Astrocyte (in vitro differentiated cells and primary cell): ENCODE measurements around the gene JKAMP. TPM values are rescaled to one million over a fixed set of nuclear protein-coding genes. Genes with fewer than 3 reads are reported as not detected.

Experiments used
- DNase-seq: peaks from one replicate; pipeline ENCODE4 v3.0.0-alpha.2; 2010; ENCODE audit warnings: low read depth
- FAIRE-seq: peaks from 2 replicates; lab custom pipeline; 2011; peaks lifted over from hg19 to GRCh38; lab: Jason Lieb, UNC
- H2AFZ ChIP-seq: 2 replicates; pipeline ENCODE4 v1.6.0; 2012; ENCODE audit warnings: low read depth, low read length, inconsistent platforms
- H3K27ac ChIP-seq: 2 replicates; pipeline ENCODE4 v1.5.1; 2011; ENCODE audit warnings: low read depth, low read length, inconsistent platforms
- H3K27me3 ChIP-seq: 2 replicates; pipeline ENCODE4 v1.6.0; 2011; ENCODE audit warnings: low read length, inconsistent platforms; ENCODE audit not compliant: insufficient read depth
- H3K36me3 ChIP-seq: 2 replicates; pipeline ENCODE4 v1.5.1; 2011; ENCODE audit warnings: low read length, inconsistent platforms; ENCODE audit not compliant: insufficient read depth
- H3K4me1 ChIP-seq: 2 replicates; pipeline ENCODE4 v1.5.1; 2011; ENCODE audit warnings: low read length, inconsistent platforms; ENCODE audit not compliant: insufficient read depth
- H3K4me2 ChIP-seq: 2 replicates; pipeline ENCODE4 v1.6.0; 2012; ENCODE audit warnings: low read length, inconsistent platforms
- H3K4me3 ChIP-seq: 2 replicates; pipeline ENCODE4 v1.5.1; 2011; ENCODE audit warnings: low read depth, mild to moderate bottlenecking, low read length, inconsistent platforms; ENCODE audit not compliant: insufficient read depth
- H3K79me2 ChIP-seq: 2 replicates; pipeline ENCODE4 v1.6.0; 2012; ENCODE audit warnings: mild to moderate bottlenecking, low read length, inconsistent platforms; ENCODE audit not compliant: insufficient read depth
- H3K9ac ChIP-seq: 2 replicates; pipeline ENCODE4 v1.6.0; 2012; ENCODE audit warnings: mild to moderate bottlenecking, low read length, inconsistent platforms
- H3K9me3 ChIP-seq: 2 replicates; pipeline ENCODE4 v1.5.1; 2012; ENCODE audit warnings: low read depth, mild to moderate bottlenecking, low read length, inconsistent platforms; ENCODE audit not compliant: insufficient read depth
- H4K20me1 ChIP-seq: 2 replicates; pipeline ENCODE4 v1.6.0; 2012; ENCODE audit warnings: low read length, inconsistent platforms; ENCODE audit not compliant: insufficient read depth
- H3K27ac Mint-ChIP-seq: one replicate; pipeline ENCODE4 v1.8.0; 2021; ENCODE audit warnings: mild to moderate bottlenecking, mixed read lengths; ENCODE audit not compliant: unreplicated experiment
- H3K27me3 Mint-ChIP-seq: one replicate; pipeline ENCODE4 v1.8.0; 2021; ENCODE audit warnings: low read depth, mixed read lengths; ENCODE audit not compliant: unreplicated experiment
- H3K36me3 Mint-ChIP-seq: one replicate; pipeline ENCODE4 v1.8.0; 2021; ENCODE audit warnings: low read depth, mixed read lengths; ENCODE audit not compliant: unreplicated experiment
- H3K4me1 Mint-ChIP-seq: one replicate; pipeline ENCODE4 v1.8.0; 2021; ENCODE audit warnings: low read depth, mixed read lengths; ENCODE audit not compliant: unreplicated experiment
- H3K4me3 Mint-ChIP-seq: one replicate; pipeline ENCODE4 v1.8.0; 2021; ENCODE audit warnings: mild to moderate bottlenecking, moderate library complexity, mixed read lengths; ENCODE audit not compliant: unreplicated experiment
- H3K9me3 Mint-ChIP-seq: one replicate; pipeline ENCODE4 v1.8.0; 2021; ENCODE audit warnings: mild to moderate bottlenecking, mixed read lengths; ENCODE audit not compliant: unreplicated experiment
- EZH2 ChIP-seq: IDR thresholded peaks from 2 replicates; pipeline ENCODE4 v1.6.1; 2012; ENCODE audit warnings: mild to moderate bottlenecking, low read length, inconsistent platforms; ENCODE audit not compliant: insufficient read depth
- total RNA-seq: library from RNA; stranded (reverse); gene quantifications from 2 replicates; pipeline ENCODE4 v1.2.1, GENCODE V29; 2021
- TF ChIP-seq, protein P1 (sequence below): IDR thresholded peaks from 2 replicates; pipeline ENCODE4 v1.5.1; 2011; ENCODE audit warnings: low read depth, mild to moderate bottlenecking, inconsistent platforms, low read length, moderate library complexity; ENCODE audit not compliant: insufficient read depth

The JKAMP gene
- total RNA-seq, 1 donor from 2014 or later: 74.6 TPM

DNA sequence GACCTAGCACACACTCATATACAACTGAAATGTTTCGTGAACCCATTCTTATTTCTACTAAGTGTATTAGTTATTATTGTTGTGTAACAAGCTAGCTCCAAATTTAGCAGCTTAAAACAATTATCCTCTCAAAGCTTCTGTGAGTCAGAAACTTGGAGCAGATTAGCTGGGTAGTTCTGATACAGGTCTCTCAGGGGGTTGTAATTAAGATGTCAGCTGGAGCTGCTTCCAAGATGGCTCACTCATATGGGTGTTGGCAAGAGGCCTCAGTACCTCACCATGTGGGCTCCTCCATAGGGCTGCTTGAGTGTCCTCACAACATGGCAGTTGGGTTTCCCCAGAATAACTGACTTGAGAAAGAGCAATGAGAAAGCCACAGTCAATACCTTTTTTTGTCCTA lies 28.9 kb upstream of the JKAMP start:
- H3K4me1 ChIP-seq: peaks cover 9% of the 10 kb centered on the region
- H3K9ac ChIP-seq: no peak overlapping the region
- peaks cover 43% of the 10 kb centered on the region for H3K36me3 Mint-ChIP-seq
- no peaks in the 10 kb centered on the region for H3K27me3 ChIP-seq
- DNase-seq (peak; percentile 75), FAIRE-seq (no peak)
- H3K79me2 ChIP-seq: peaks cover 2% of the 10 kb centered on the region
- no peaks in the 10 kb centered on the region for H3K9me3 Mint-ChIP-seq
- no peaks in the 10 kb centered on the region for H3K27me3 Mint-ChIP-seq
- H4K20me1 ChIP-seq: no peaks in the 10 kb centered on the region
- no peak overlapping the region for H3K4me2 ChIP-seq
- TF ChIP-seq, protein P1, sequence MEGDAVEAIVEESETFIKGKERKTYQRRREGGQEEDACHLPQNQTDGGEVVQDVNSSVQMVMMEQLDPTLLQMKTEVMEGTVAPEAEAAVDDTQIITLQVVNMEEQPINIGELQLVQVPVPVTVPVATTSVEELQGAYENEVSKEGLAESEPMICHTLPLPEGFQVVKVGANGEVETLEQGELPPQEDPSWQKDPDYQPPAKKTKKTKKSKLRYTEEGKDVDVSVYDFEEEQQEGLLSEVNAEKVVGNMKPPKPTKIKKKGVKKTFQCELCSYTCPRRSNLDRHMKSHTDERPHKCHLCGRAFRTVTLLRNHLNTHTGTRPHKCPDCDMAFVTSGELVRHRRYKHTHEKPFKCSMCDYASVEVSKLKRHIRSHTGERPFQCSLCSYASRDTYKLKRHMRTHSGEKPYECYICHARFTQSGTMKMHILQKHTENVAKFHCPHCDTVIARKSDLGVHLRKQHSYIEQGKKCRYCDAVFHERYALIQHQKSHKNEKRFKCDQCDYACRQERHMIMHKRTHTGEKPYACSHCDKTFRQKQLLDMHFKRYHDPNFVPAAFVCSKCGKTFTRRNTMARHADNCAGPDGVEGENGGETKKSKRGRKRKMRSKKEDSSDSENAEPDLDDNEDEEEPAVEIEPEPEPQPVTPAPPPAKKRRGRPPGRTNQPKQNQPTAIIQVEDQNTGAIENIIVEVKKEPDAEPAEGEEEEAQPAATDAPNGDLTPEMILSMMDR: no peak
- no peak for TF ChIP-seq EZH2
- no peak overlapping the region for H3K4me3 ChIP-seq
- H3K27ac ChIP-seq: peak overlapping the region; percentile 78
- H3K4me1 Mint-ChIP-seq: peaks cover 10% of the 10 kb centered on the region
- H3K4me3 Mint-ChIP-seq: no peak overlapping the region
- H3K27ac Mint-ChIP-seq: no peak overlapping the region
- H3K9me3 ChIP-seq: no peaks in the 10 kb centered on the region
- peaks cover 20% of the 10 kb centered on the region for H3K36me3 ChIP-seq
- no peak overlapping the region for H2AFZ ChIP-seq

DNA sequence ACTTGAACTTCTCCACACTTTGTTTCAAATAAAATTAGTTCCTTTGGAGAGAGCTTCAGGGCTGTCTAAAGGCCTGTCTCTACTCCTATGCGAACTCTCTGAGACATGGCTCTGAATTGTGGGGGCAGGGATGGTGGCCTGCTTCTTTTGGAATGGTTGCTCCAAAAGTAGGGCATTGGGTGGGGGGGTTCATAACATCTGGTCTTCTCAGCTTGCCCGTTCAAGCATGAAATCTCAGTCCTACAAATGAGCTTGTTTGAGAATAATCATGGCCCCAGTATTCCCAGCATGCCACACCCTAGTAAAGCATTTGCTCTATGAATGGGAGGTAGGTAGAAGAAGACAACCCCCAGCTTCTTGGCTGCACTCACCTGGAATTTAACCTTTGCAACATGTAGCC lies 25.8 kb upstream of the JKAMP start:
- Histone ChIP-seq H3K79me2 (no peaks in the 10 kb centered on the region), H3K9ac (no peak overlapping the region), H3K4me1 (peaks cover 10% of the 10 kb centered on the region), H3K36me3 (peaks cover 30% of the 10 kb centered on the region), H4K20me1 (peaks cover 5% of the 10 kb centered on the region), H3K9me3 (no peaks in the 10 kb centered on the region), H3K4me2 (no peak overlapping the region), H3K4me3 (no peak overlapping the region), H3K27me3 (no peaks in the 10 kb centered on the region), H3K27ac (no peak overlapping the region), H2AFZ (no peak overlapping the region)
- DNase-seq (no peak), FAIRE-seq (no peak)
- H3K4me3 Mint-ChIP-seq: no peak overlapping the region
- H3K27me3 Mint-ChIP-seq: no peaks in the 10 kb centered on the region
- peaks cover 38% of the 10 kb centered on the region for H3K36me3 Mint-ChIP-seq
- TF ChIP-seq, protein P1: no peak
- no peak for TF ChIP-seq EZH2
- peaks cover 10% of the 10 kb centered on the region for H3K4me1 Mint-ChIP-seq
- H3K27ac Mint-ChIP-seq: no peak overlapping the region
- no peaks in the 10 kb centered on the region for H3K9me3 Mint-ChIP-seq

DNA sequence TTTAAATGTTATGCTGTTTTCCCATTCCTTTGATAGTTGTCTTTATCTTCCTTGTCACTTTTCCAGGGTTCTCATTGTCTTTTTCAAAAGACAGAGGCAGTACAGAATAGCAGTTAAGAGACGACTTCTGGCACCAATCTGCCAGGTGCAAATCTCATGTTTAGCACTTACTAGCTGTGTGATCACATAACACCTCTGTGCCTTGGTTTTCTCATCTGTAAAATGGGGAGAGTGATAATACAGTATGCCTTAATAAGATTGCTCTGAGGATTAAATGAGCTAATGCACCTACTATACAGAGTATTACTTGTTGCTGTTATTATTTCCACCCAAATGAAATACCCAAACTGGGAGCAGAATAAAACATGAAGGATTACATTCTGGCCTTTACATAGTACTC lies 23.9 kb upstream of the JKAMP start:
- peaks cover 30% of the 10 kb centered on the region for H3K36me3 ChIP-seq
- H3K27me3 Mint-ChIP-seq: no peaks in the 10 kb centered on the region
- no peaks in the 10 kb centered on the region for H3K9me3 Mint-ChIP-seq
- peaks cover 16% of the 10 kb centered on the region for H3K4me1 ChIP-seq
- peaks cover 2% of the 10 kb centered on the region for H3K4me1 Mint-ChIP-seq
- H4K20me1 ChIP-seq: peaks cover 12% of the 10 kb centered on the region
- no peak overlapping the region for H3K9ac ChIP-seq
- H3K9me3 ChIP-seq: no peaks in the 10 kb centered on the region
- no peak overlapping the region for H2AFZ ChIP-seq
- TF ChIP-seq, protein P1: no peak
- no peak for TF ChIP-seq EZH2
- no peaks in the 10 kb centered on the region for H3K27me3 ChIP-seq
- no peak for FAIRE-seq
- H3K4me2 ChIP-seq: no peak overlapping the region
- no peak overlapping the region for H3K27ac Mint-ChIP-seq
- no peak overlapping the region for H3K4me3 Mint-ChIP-seq
- no peak overlapping the region for H3K27ac ChIP-seq
- peaks cover 34% of the 10 kb centered on the region for H3K36me3 Mint-ChIP-seq
- no peak for DNase-seq
- H3K79me2 ChIP-seq: no peaks in the 10 kb centered on the region
- no peak overlapping the region for H3K4me3 ChIP-seq
